Nephron progenitor cell (in vitro differentiated cells): ENCODE results near the gene SGCA.

ENCODE experiments used
- DNase-seq: peaks from one replicate; pipeline ENCODE4 v3.0.0; 2021
- H3K27ac Mint-ChIP-seq: 2 replicates; pipeline ENCODE4 v1.8.0; 2021; ENCODE audit warnings: mild to moderate bottlenecking, moderate library complexity, mixed read lengths
- H3K27me3 Mint-ChIP-seq: 2 replicates; pipeline ENCODE4 v1.8.0; 2021; ENCODE audit warnings: mild to moderate bottlenecking, low read depth, mixed read lengths; ENCODE audit not compliant: poor library complexity
- H3K36me3 Mint-ChIP-seq: 2 replicates; pipeline ENCODE4 v1.8.0; 2021; ENCODE audit warnings: low read depth, mixed read lengths
- H3K4me1 Mint-ChIP-seq: 2 replicates; pipeline ENCODE4 v1.8.0; 2021; ENCODE audit warnings: mixed read lengths
- H3K4me3 Mint-ChIP-seq: 2 replicates; pipeline ENCODE4 v1.8.0; 2021; ENCODE audit warnings: mild to moderate bottlenecking, moderate library complexity, mixed read lengths
- H3K9me3 Mint-ChIP-seq: 2 replicates; pipeline ENCODE4 v1.8.0; 2021; ENCODE audit warnings: mild to moderate bottlenecking, moderate library complexity, mixed read lengths
- TF ChIP-seq, protein P1 (sequence below): fragments of 200-600 bp; sonication (generic); IDR thresholded peaks from 2 replicates; pipeline ENCODE4 v1.5.0; 2021; ENCODE audit warnings: antibody characterized with exemption

Gene SGCA

DNA sequence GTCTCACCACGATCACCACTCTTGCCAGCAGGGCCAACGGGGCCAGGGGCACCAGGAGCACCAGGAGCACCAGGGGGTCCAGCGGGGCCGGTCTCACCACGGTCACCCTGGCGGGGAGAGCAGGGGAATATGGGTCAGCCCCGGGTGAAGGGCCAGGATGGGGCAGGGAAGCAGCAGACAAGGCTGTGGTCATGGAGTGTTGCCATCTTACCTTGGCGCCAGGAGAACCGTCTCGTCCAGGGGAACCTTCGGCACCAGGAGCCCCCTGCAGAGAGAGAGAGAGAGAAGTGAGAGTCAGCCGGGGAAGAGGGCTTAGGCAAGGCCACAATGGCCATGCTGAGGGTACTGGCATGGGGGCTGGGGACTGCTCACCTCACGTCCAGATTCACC is 22.7 kb downstream of the SGCA start:
- Mint-ChIP-seq H3K27ac (no peak overlapping the region), H3K4me1 (peaks cover 23% of the 10 kb centered on the region), H3K27me3 (no peaks in the 10 kb centered on the region), H3K36me3 (peaks cover 39% of the 10 kb centered on the region), H3K9me3 (no peaks in the 10 kb centered on the region), H3K4me3 (no peak overlapping the region)
- TF ChIP-seq, protein P1, sequence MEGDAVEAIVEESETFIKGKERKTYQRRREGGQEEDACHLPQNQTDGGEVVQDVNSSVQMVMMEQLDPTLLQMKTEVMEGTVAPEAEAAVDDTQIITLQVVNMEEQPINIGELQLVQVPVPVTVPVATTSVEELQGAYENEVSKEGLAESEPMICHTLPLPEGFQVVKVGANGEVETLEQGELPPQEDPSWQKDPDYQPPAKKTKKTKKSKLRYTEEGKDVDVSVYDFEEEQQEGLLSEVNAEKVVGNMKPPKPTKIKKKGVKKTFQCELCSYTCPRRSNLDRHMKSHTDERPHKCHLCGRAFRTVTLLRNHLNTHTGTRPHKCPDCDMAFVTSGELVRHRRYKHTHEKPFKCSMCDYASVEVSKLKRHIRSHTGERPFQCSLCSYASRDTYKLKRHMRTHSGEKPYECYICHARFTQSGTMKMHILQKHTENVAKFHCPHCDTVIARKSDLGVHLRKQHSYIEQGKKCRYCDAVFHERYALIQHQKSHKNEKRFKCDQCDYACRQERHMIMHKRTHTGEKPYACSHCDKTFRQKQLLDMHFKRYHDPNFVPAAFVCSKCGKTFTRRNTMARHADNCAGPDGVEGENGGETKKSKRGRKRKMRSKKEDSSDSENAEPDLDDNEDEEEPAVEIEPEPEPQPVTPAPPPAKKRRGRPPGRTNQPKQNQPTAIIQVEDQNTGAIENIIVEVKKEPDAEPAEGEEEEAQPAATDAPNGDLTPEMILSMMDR, result no peak
- no peak for DNase-seq

DNA sequence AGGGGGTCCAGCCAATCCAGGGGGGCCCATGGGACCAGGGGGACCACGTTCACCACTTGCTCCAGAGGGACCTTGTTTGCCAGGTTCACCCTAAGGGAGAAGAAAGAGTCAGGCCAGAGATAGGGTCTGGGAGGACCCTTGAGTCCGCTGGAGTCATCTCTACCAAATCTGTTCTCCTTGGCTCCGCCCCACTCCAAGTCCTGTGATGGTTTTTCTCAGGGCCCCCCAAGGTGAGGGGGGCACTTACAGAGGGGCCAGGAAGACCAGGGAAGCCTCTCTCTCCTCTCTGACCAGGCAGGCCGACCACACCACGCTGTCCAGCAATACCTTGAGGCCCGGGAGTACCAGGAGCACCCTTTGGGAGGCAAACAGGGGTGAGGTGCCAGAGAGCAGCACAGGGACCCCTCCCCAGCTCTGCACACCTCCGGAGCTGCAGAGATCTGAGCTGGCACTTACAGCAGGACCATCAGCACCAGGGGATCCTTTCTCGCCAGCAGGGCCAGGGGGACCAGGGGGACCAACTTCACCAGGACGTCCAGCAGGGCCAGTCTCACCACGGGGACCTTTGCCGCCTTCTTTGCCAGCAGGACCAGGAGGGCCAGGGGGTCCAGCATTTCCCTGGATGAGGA is 23.2 kb downstream of the SGCA start:
- Mint-ChIP-seq H3K27me3 (no peaks in the 10 kb centered on the region), H3K4me1 (peaks cover 18% of the 10 kb centered on the region), H3K27ac (no peak overlapping the region), H3K9me3 (no peaks in the 10 kb centered on the region), H3K4me3 (no peak overlapping the region), H3K36me3 (peaks cover 44% of the 10 kb centered on the region)
- TF ChIP-seq, protein P1, result no peak
- DNase-seq, result no peak

DNA sequence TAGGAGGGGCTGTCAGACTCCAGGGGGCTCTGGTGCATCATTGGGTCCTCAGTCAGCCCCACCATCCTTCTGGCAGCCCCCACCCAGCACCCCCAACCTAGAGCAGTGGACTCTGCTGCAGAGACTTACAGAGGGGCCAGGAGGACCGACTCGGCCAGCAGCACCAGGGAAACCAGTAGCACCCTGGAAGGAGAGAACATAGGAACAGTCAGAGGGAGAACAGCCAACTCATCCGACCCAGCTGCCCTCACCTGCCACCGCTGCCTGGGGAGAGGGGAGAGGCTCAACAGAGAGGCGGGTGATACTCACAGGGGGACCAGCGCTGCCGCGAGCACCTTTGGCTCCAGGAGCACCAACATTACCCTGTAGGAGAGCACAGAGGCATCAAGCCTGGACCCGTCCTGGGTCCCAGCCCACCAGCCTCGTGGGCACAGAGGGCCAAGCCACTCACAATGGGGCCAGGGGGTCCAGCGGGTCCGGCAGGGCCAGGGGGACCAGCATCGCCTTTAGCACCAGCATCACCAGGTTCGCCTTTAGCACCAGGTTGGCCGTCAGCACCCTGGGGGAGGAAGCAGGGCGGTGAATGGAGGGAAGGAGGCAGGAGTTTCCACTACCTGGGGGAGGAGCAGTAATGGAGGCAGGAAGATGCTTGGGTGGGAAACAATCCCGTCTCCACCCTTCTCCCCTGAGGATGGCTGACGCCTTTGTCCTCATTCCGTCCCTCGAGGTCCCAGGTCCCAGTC is 23.9 kb downstream of the SGCA start:
- Mint-ChIP-seq H3K4me1 (peaks cover 11% of the 10 kb centered on the region), H3K4me3 (no peak overlapping the region), H3K36me3 (peaks cover 46% of the 10 kb centered on the region)

DNA sequence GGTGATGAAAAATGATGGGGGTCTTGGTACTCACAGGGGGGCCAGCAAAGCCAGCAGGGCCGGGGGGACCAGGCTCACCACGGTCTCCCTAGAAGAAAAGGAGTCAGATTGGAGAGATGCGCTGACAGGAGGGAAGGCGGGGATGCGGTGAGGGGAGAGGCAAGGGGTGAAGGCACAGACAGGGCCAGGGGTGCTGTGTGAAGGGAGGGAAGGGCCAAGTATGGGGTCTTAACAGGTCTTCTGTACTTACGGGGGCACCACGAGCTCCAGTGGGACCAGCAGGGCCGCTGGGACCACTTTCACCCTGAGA is 24.4 kb downstream of the SGCA start:
- Mint-ChIP-seq H3K27ac (no peak overlapping the region), H3K4me3 (no peak overlapping the region), H3K4me1 (peaks cover 6% of the 10 kb centered on the region), H3K9me3 (no peaks in the 10 kb centered on the region), H3K27me3 (no peaks in the 10 kb centered on the region), H3K36me3 (peaks cover 41% of the 10 kb centered on the region)
- no peak for DNase-seq
- TF ChIP-seq, protein P1, result no peak

More for the DNA sequence above, 23.9 kb downstream of the SGCA start:
- H3K27ac Mint-ChIP-seq, result no peak overlapping the region
- DNase-seq, result no peak
- H3K9me3 Mint-ChIP-seq, result no peaks in the 10 kb centered on the region
- TF ChIP-seq, protein P1, result no peak
- no peaks in the 10 kb centered on the region for H3K27me3 Mint-ChIP-seq

DNA sequence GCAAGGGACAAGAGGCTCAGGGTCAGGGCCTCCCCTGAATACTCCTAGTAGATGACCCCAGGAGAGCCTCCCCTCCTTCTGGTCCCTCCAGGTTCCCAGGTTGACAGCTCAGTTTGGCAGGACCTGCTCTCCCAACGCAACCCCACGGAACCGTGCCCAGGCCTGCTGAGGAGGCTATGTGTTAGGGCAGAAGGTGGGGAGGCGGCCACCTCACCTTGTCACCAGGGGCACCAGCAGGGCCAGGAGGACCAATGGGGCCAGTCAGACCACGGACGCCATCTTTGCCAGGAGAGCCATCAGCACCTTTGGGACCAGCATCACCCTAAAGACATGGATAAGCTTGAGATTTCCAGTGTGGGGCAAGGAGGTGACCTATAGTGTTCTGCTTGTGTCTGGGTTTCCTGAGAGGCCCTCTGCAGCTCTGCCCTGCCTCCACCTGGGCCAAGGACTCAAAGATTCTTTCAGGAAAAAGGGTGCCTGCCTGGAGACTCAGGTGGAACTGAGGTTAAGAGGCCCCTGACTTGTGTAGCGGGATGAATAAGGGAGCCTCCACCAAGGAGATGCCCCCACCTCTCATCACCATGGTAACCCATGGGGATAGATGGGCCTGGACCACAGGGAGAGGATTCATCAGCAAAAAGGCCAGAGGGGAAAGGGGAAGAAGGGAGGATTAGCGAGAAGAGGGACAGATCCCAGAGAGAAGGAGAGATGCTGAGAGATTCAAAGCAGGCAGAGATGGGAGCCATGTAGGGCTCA is 25.0 kb downstream of the SGCA start:
- Mint-ChIP-seq H3K27me3 (no peaks in the 10 kb centered on the region), H3K4me3 (no peak overlapping the region), H3K9me3 (no peaks in the 10 kb centered on the region), H3K4me1 (peaks cover under 1% of the 10 kb centered on the region), H3K36me3 (peaks cover 39% of the 10 kb centered on the region), H3K27ac (no peak overlapping the region)
- TF ChIP-seq, protein P1, result no peak
- no peak for DNase-seq
